K562 (cell line): Measurements from ENCODE around the gene DOK1. TPM values are rescaled to one million over a fixed set of nuclear protein-coding genes. Genes with fewer than 3 reads are reported as not detected.

ENCODE experiments used
- ATAC-seq: fragments of 200-7000 bp; cut with Tn5 transposase; 3 replicates; pipeline ENCODE4 v1.9.1; 2020; ENCODE audit warnings: moderate library complexity
- BruUV-seq: library from RNA; stranded (reverse); fragments of 400-500 nt; replicated peaks from 2 replicates; lab custom pipeline; 2021; lab: Mats Ljungman, UMichigan
- CTCF ChIA-PET: fragments of 300-600 bp; formaldehyde crosslinking; extraction: SDS; loops from one replicate; lab custom pipeline; 2021; ENCODE audit warnings: low intra/inter-chr PET ratio; lab: Yijun Ruan, JAX
- POLR2A ChIA-PET: fragments of 300-600, 350-650 bp; sonication (Branson Sonifier 250); formaldehyde crosslinking; extraction: SDS; loops from one replicate; lab custom pipeline; 2021; ENCODE audit warnings: antibody characterized with exemption, inconsistent platforms; lab: Yijun Ruan, JAX
- DNase-seq, 4 experiments: peaks; one replicate each; pipeline versions ENCODE4 v3.0.0 to v3.0.0-alpha.2; 2011 to 2018; ENCODE audit warnings: low spot score in 3 of 4, mixed read lengths in 3 of 4; ENCODE audit errors: extremely low read depth in 1 of 4
- FAIRE-seq: peaks from 2 replicates; lab custom pipeline; 2011; peaks lifted over from hg19 to GRCh38; lab: Jason Lieb, UNC
- H2AFZ ChIP-seq: 2 replicates; pipeline ENCODE4 v1.6.0; 2011; ENCODE audit warnings: low read depth, low read length, control low read depth, inconsistent platforms
- H3K27ac ChIP-seq: fragments of 200-600 bp; 3 replicates; pipeline ENCODE4 v1.8.0; 2011; ENCODE audit warnings: low read depth, mild to moderate bottlenecking, control low read depth, inconsistent platforms, low read length, moderate library complexity, mixed read lengths; ENCODE audit errors: extremely low read depth
- H3K27me3 ChIP-seq, 2 experiments: fragments of 300-600 bp in 1 of 2; 2 replicates in 1 of 2; 3 replicates in 1 of 2; pipeline versions ENCODE4 v1.6.0 to v1.8.0; 2011; ENCODE audit warnings: inconsistent platforms in 2 of 2, low read length in 2 of 2, mild to moderate bottlenecking in 1 of 2, mixed read lengths in 1 of 2, moderate library complexity in 1 of 2; ENCODE audit not compliant: control insufficient read depth in 2 of 2, insufficient read depth in 2 of 2
- H3K36me3 ChIP-seq: fragments of 300-600 bp; 3 replicates; pipeline ENCODE4 v1.8.0; 2011; ENCODE audit warnings: mild to moderate bottlenecking, low read length, inconsistent platforms; ENCODE audit not compliant: control insufficient read depth, insufficient read depth
- H3K4me1 ChIP-seq, 2 experiments: fragments of 200-600 bp in 1 of 2; replicated peaks in 1 of 2; 2 replicates in 1 of 2; 3 replicates in 1 of 2; pipeline versions ENCODE4 v1.5.1 to v1.8.0; 2011; ENCODE audit warnings: inconsistent platforms in 2 of 2, low read length in 2 of 2, mild to moderate bottlenecking in 1 of 2, mixed read lengths in 1 of 2, moderate library complexity in 1 of 2; ENCODE audit not compliant: control insufficient read depth in 2 of 2, insufficient read depth in 2 of 2
- H3K4me2 ChIP-seq: 2 replicates; pipeline ENCODE4 v1.6.1; 2011; ENCODE audit warnings: low read length, control low read depth, inconsistent platforms, mixed read lengths; ENCODE audit not compliant: insufficient read depth
- H3K4me3 ChIP-seq: fragments of 200-600 bp; sonication (generic), shearing (Covaris generic); 2 replicates; pipeline ENCODE4 v1.5.1; 2016; ENCODE audit warnings: control low read depth, inconsistent platforms
- H3K79me2 ChIP-seq: fragments of 200-600 bp; 3 replicates; pipeline ENCODE4 v1.8.0; 2011; ENCODE audit warnings: low read length, inconsistent platforms; ENCODE audit not compliant: control insufficient read depth, insufficient read depth
- H3K9ac ChIP-seq, 2 experiments: 2 replicates each; pipeline versions ENCODE4 v1.6.0 to v1.6.1; 2011; ENCODE audit warnings: low read depth in 2 of 2, low read length in 2 of 2, control low read depth in 1 of 2, inconsistent platforms in 1 of 2, mild to moderate bottlenecking in 1 of 2, mixed read lengths in 1 of 2; ENCODE audit not compliant: insufficient read depth in 1 of 2
- H3K9me1 ChIP-seq: one replicate; pipeline ENCODE4 v1.6.0; 2011; ENCODE audit warnings: inconsistent platforms, mild to moderate bottlenecking, low read length, moderate library complexity; ENCODE audit not compliant: control insufficient read depth, insufficient read depth
- H3K9me3 ChIP-seq: replicated peaks from 2 replicates; pipeline ENCODE4 v1.5.1; 2011; ENCODE audit warnings: low read depth, low read length, inconsistent platforms; ENCODE audit not compliant: control insufficient read depth, insufficient read depth
- H4K20me1 ChIP-seq: replicated peaks from 2 replicates; pipeline ENCODE4 v1.6.1; 2011; ENCODE audit warnings: low read length, inconsistent platforms, mixed read lengths; ENCODE audit not compliant: control insufficient read depth, insufficient read depth
- DNMT1 ChIP-seq: fragments of 450-650 bp; IDR thresholded peaks from 2 replicates; pipeline ENCODE4 v1.6.1; 2016; ENCODE audit warnings: antibody characterized with exemption, mild to moderate bottlenecking
- E2F6 ChIP-seq, 2 experiments: IDR thresholded peaks; 2 replicates each; pipeline ENCODE4 v1.6.1; 2011; ENCODE audit warnings: borderline replicate concordance in 1 of 2, control low read depth in 1 of 2, low read depth in 1 of 2, low read length in 1 of 2, mild to moderate bottlenecking in 1 of 2, mixed read lengths in 1 of 2, moderate library complexity in 1 of 2; ENCODE audit not compliant: insufficient read depth in 1 of 2, insufficient read length in 1 of 2, poor library complexity in 1 of 2, severe bottlenecking in 1 of 2; ENCODE audit errors: extremely low read depth in 1 of 2
- ELF2 ChIP-seq: fragments of 250-450 bp; sonication (Bioruptor Pico); IDR thresholded peaks from 2 replicates; pipeline ENCODE4 v1.5.0; 2021; ENCODE audit warnings: mild to moderate bottlenecking
- GABPB2 ChIP-seq: fragments of 250-450 bp; sonication (Bioruptor Pico); conservative IDR thresholded peaks from 2 replicates; pipeline ENCODE4 v1.5.1; 2021; ENCODE audit warnings: mild to moderate bottlenecking
- NRF1 ChIP-seq, 2 experiments: fragments of 450-650 bp; IDR thresholded peaks in 1 of 2; conservative IDR thresholded peaks in 1 of 2; 2 replicates each; pipeline ENCODE4 v1.6.1; 2014; ENCODE audit warnings: mild to moderate bottlenecking in 2 of 2
- RFX1 ChIP-seq: fragments of 450-650 bp; IDR thresholded peaks from 2 replicates; pipeline ENCODE4 v1.6.1; 2016; ENCODE audit warnings: mild to moderate bottlenecking, moderate library complexity
- SNRNP70 ChIP-seq: fragments of 200-400 bp; formaldehyde crosslinking; optimal IDR thresholded peaks from 2 replicates; pipeline ENCODE3; 2017; ENCODE audit warnings: low read depth, low read length
- SP2 ChIP-seq: IDR thresholded peaks from 2 replicates; pipeline ENCODE4 v1.6.1; 2011; ENCODE audit warnings: mild to moderate bottlenecking, low read depth, low read length, moderate library complexity; ENCODE audit not compliant: poor library complexity, severe bottlenecking; ENCODE audit errors: extremely low read depth
- SPI1 ChIP-seq: IDR thresholded peaks from 2 replicates; pipeline ENCODE4 v1.6.1; 2011; ENCODE audit warnings: low read depth, low read length, control low read depth, borderline replicate concordance
- STAG1 ChIP-seq: sonication (generic); formaldehyde crosslinking; IDR thresholded peaks from 2 replicates; pipeline ENCODE4 v1.5.0; 2020; ENCODE audit warnings: missing genetic modification reagents, borderline replicate concordance
- TCF7L2 ChIP-seq: fragments of 150-350 bp; IDR thresholded peaks from 2 replicates; pipeline ENCODE4 v1.6.1; 2016; ENCODE audit warnings: low read depth, mild to moderate bottlenecking, low read length, moderate library complexity
- ZKSCAN3 ChIP-seq: fragments of 250-450 bp; sonication (Bioruptor Pico); IDR thresholded peaks from 2 replicates; pipeline ENCODE4 v1.4.0; 2020
- ZNF134 ChIP-seq: fragments of 250-450 bp; sonication (Bioruptor Pico); conservative IDR thresholded peaks from 2 replicates; pipeline ENCODE4 v1.4.0; 2020
- WGBS: fragments of 100-300 bp; shearing (Covaris generic); methylation state at CpG from one replicate; pipeline ENCODE4 v1.1.6; 2016; ENCODE audit warnings: low coverage, mixed read lengths; ENCODE audit not compliant: insufficient coverage; ENCODE audit errors: missing lambda C conversion rate; 5-methylcytosine and 5-hydroxymethylcytosine counted together
- in situ Hi-C: fragments of 300-500 bp; cut with MboI; formaldehyde crosslinking; loops from 4 replicates; pipeline ENCODE4 v1.15.0; 2018; ENCODE audit warnings: inconsistent platforms, mixed read lengths
- intact Hi-C: fragments of 100-400 bp; cut with micrococcal nuclease; formaldehyde crosslinking; loops from 2 replicates; pipeline ENCODE4 v1.14.2; 2022
- polyA plus RNA-seq, 8 experiments: library from polyadenylated mRNA; depleted of rRNA in 4 of 8; stranded (reverse) in 5 of 8; unstranded in 3 of 8; fragments of >200 nt; fragmentation: Nextera tagmentation in 2 of 8; fragmentation: Illumina TruSeq in 1 of 8; extraction: Ambion mirVana in 2 of 8; extraction: Trizol in 1 of 8; gene quantifications; 2 replicates each; pipeline versions ENCODE4 v1.2.1 to v1.2.3, GENCODE V29; 2011 to 2014; ENCODE audit warnings: inconsistent platforms in 1 of 8, missing spikeins in 1 of 8
- total RNA-seq, 7 experiments: library from RNA; depleted of rRNA in 6 of 7; stranded (reverse); fragments of >200 nt in 6 of 7; fragmentation: Illumina TruSeq in 2 of 7; extraction: Trizol in 2 of 7; gene quantifications; 2 replicates each; pipeline versions ENCODE4 v1.2.1 to v1.2.3, GENCODE V29; 2011 to 2021; ENCODE audit warnings: low replicate concordance in 1 of 7
- TF ChIP-seq, protein P1 (sequence below): fragments of 250-450 bp; sonication (Bioruptor Pico); IDR thresholded peaks from 2 replicates; pipeline ENCODE4 v1.4.0; 2020

The DOK1 gene
- total and polyA plus RNA-seq, 9 of the 15 experiments (the other 6 are each of a cell fraction or from before 2014, with no cell fraction given), result 0.59 to 36.4 (median 16.1) TPM

DNA sequence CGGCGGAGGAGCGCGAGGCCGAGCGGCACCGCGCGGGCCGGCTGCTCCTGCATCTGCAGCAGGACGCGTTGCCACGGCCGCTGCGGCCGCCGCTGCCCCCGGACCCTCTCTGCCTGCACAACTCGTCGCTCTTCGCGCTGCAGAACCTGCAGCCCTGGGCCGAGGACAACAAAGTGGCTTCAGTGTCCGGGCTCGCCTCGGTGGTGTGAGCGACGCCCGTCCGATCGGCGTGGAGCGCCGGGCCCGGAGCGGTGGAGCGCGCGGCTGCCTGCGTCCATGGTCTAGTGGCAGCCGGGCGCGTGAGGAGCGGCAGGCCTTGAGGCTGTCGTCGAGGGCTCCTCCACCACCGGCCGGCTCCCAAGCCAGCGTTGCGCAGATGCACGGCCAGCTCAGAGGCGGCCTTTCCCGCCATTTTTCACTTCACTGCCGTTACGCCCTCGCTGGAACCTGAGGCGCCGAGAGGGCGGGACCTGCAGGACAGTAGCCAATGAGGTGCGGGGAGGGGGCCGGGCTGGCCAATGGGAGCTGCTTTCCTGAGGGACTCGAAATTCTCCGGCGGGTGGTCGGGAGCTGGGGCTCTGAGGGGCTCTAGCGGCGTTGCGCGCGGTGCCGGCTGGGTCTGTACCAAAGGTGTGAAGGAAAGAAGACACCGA, 38.4 kb upstream of the DOK1 start:
- H3K4me3 ChIP-seq, result no peak overlapping the region
- no peak overlapping the region for H3K9ac ChIP-seq
- DNase-seq, result peak in 1 of 4 experiments; percentile 49
- H4K20me1 ChIP-seq, result no peaks in the 10 kb centered on the region
- no peak overlapping the region for H3K27ac ChIP-seq
- 86% methylated on average over 44 of the region's 72 CpGs for WGBS
- FAIRE-seq, result no peak
- no peaks in the 10 kb centered on the region for H3K36me3 ChIP-seq
- H2AFZ ChIP-seq, result no peak overlapping the region
- H3K4me1 ChIP-seq, result peaks cover 0 to 19% of the 10 kb centered on the region in 2 experiments; a peak in 3 of 5 replicates
- H3K9me3 ChIP-seq, result no peaks in the 10 kb centered on the region
- no TSS peak for BruUV-seq
- intact Hi-C loops (no loop called here), in situ Hi-C loops (no loop called here)
- no peaks in the 10 kb centered on the region for H3K9me1 ChIP-seq
- no peaks in the 10 kb centered on the region for H3K79me2 ChIP-seq
- ATAC-seq, result no peak
- ChIA-PET CTCF (no interaction called here), POLR2A (no interaction called here)
- H3K4me2 ChIP-seq, result no peak overlapping the region
- H3K27me3 ChIP-seq, result no peaks in the 10 kb centered on the region
- TF ChIP-seq DNMT1 (no peak), NRF1 (conservative IDR thresholded peaks at IDR 0.05 in 1 of 2, IDR thresholded peaks at IDR 0.05 in 1 of 2) (no peak), STAG1 (no peak), SP2 (no peak), SNRNP70 (no peak), ZKSCAN3 (no peak), ELF2 (CRISPR knock-in tag) (no peak), RFX1 (no peak), E2F6 (IDR thresholded peaks at IDR 0.05; ENCODE audit: borderline replicate concordance in 1 of 2, extremely low read depth in 1 of 2, insufficient read depth in 1 of 2, insufficient read length in 1 of 2, low read depth in 1 of 2, low read length in 1 of 2, poor library complexity in 1 of 2, severe bottlenecking in 1 of 2) (peak in 1 of 2 experiments; percentile 36), TCF7L2 (no peak), GABPB2 (no peak), SPI1 (no peak), ZNF134 (CRISPR knock-in tag) (no peak)
- TF ChIP-seq, protein P1, sequence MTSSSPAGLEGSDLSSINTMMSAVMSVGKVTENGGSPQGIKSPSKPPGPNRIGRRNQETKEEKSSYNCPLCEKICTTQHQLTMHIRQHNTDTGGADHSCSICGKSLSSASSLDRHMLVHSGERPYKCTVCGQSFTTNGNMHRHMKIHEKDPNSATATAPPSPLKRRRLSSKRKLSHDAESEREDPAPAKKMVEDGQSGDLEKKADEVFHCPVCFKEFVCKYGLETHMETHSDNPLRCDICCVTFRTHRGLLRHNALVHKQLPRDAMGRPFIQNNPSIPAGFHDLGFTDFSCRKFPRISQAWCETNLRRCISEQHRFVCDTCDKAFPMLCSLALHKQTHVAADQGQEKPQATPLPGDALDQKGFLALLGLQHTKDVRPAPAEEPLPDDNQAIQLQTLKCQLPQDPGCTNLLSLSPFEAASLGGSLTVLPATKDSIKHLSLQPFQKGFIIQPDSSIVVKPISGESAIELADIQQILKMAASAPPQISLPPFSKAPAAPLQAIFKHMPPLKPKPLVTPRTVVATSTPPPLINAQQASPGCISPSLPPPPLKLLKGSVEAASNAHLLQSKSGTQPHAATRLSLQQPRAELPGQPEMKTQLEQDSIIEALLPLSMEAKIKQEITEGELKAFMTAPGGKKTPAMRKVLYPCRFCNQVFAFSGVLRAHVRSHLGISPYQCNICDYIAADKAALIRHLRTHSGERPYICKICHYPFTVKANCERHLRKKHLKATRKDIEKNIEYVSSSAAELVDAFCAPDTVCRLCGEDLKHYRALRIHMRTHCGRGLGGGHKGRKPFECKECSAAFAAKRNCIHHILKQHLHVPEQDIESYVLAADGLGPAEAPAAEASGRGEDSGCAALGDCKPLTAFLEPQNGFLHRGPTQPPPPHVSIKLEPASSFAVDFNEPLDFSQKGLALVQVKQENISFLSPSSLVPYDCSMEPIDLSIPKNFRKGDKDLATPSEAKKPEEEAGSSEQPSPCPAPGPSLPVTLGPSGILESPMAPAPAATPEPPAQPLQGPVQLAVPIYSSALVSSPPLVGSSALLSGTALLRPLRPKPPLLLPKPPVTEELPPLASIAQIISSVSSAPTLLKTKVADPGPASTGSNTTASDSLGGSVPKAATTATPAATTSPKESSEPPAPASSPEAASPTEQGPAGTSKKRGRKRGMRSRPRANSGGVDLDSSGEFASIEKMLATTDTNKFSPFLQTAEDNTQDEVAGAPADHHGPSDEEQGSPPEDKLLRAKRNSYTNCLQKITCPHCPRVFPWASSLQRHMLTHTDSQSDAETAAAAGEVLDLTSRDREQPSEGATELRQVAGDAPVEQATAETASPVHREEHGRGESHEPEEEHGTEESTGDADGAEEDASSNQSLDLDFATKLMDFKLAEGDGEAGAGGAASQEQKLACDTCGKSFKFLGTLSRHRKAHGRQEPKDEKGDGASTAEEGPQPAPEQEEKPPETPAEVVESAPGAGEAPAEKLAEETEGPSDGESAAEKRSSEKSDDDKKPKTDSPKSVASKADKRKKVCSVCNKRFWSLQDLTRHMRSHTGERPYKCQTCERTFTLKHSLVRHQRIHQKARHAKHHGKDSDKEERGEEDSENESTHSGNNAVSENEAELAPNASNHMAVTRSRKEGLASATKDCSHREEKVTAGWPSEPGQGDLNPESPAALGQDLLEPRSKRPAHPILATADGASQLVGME (CRISPR knock-in tag), result no peak
